HL-60 (cell line): Measurements from ENCODE around the gene PRPF40B.

Source experiments
- DNase-seq, 2 experiments: peaks; one replicate each; pipeline ENCODE4 v3.0.0-alpha.2; 2010 to 2020; ENCODE audit warnings: low read depth in 1 of 2, low spot score in 1 of 2
- H3K27ac ChIP-seq: fragments of 250-450 bp; sonication (Bioruptor Pico); replicated peaks from 2 replicates; pipeline ENCODE4 v1.5.1; 2020; ENCODE audit warnings: mild to moderate bottlenecking, moderate library complexity
- H3K27me3 ChIP-seq: fragments of 250-450 bp; sonication (Bioruptor Pico); 2 replicates; pipeline ENCODE4 v1.5.1; 2021; ENCODE audit warnings: mild to moderate bottlenecking, moderate library complexity; ENCODE audit not compliant: insufficient read depth, poor library complexity, severe bottlenecking
- H3K4me3 ChIP-seq: replicated peaks from 2 replicates; pipeline ENCODE4 v1.5.1; 2011; ENCODE audit warnings: mild to moderate bottlenecking, control low read depth, low read length; ENCODE audit not compliant: insufficient read depth
- CTCF ChIP-seq: IDR thresholded peaks from one replicate; pipeline ENCODE4 v1.5.1; 2011; ENCODE audit warnings: low read length, control low read depth, inconsistent platforms; ENCODE audit not compliant: insufficient read depth
- GABPA ChIP-seq: IDR thresholded peaks from 2 replicates; pipeline ENCODE4 v1.6.1; 2012; ENCODE audit warnings: low read depth
- POLR2AphosphoS5 ChIP-seq: IDR thresholded peaks from 2 replicates; pipeline ENCODE4 v1.6.1; 2012; ENCODE audit warnings: low read depth
- REST ChIP-seq: IDR thresholded peaks from 2 replicates; pipeline ENCODE4 v1.6.1; 2012; ENCODE audit warnings: low read depth; ENCODE audit not compliant: insufficient replicate concordance
- SPI1 ChIP-seq: IDR thresholded peaks from 2 replicates; pipeline ENCODE4 v1.6.1; 2012; ENCODE audit warnings: low read depth, mild to moderate bottlenecking, borderline replicate concordance

Gene PRPF40B

GRCh38 chr12:49680075-49680474 is 56.7 kb downstream of the PRPF40B start:
- DNase-seq, result no peak
- H3K4me3 ChIP-seq, result no peak overlapping the region
- no peak for TF ChIP-seq REST
- no peak for TF ChIP-seq GABPA
- no peak for TF ChIP-seq POLR2AphosphoS5
- no peak for TF ChIP-seq CTCF
- TF ChIP-seq SPI1, result no peak
- H3K27ac ChIP-seq, result no peak overlapping the region
- no peaks in the 10 kb centered on the region for H3K27me3 ChIP-seq

GRCh38 chr12:49683599-49684309 is 60.4 kb downstream of the PRPF40B start:
- Histone ChIP-seq H3K27ac (no peak overlapping the region), H3K4me3 (no peak overlapping the region), H3K27me3 (no peaks in the 10 kb centered on the region)
- TF ChIP-seq SPI1, result no peak
- no peak for DNase-seq

GRCh38 chr12:49684310-49684854 is 61.0 kb downstream of the PRPF40B start:
- TF ChIP-seq REST (no peak), CTCF (no peak), SPI1 (no peak), GABPA (no peak), POLR2AphosphoS5 (no peak)
- Histone ChIP-seq H3K4me3 (no peak overlapping the region), H3K27ac (no peak overlapping the region), H3K27me3 (no peaks in the 10 kb centered on the region)
- DNase-seq, result no peak

GRCh38 chr12:49687941-49688340 is 64.6 kb downstream of the PRPF40B start:
- Histone ChIP-seq H3K27ac (no peak overlapping the region), H3K27me3 (no peaks in the 10 kb centered on the region), H3K4me3 (no peak overlapping the region)
- no peak for DNase-seq
- TF ChIP-seq POLR2AphosphoS5, result no peak
- no peak for TF ChIP-seq SPI1
- no peak for TF ChIP-seq GABPA
- no peak for TF ChIP-seq REST
- TF ChIP-seq CTCF, result no peak
